HG03025 (cell line): ENCODE measurements around the gene PAQR5.
"Not testable (repeated sequence)": the region's sequence is repeated elsewhere in the genome, so short reads cannot be mapped to it uniquely, and the experiment has no call there.

Experiments used
- ATAC-seq: cut with Tn5 transposase; IDR thresholded peaks from one replicate; pipeline ENCODE4 v1.9.1; 2021; ENCODE audit warnings: mild to moderate bottlenecking, moderate library complexity; ENCODE audit not compliant: unreplicated experiment, low FRiP score

Gene PAQR5

GRCh38 chr15:69314736-69315135 lies 16.0 kb downstream of the PAQR5 start:
- ATAC-seq, result no peak

GRCh38 chr15:69315402-69316110 lies 16.8 kb downstream of the PAQR5 start:
- no peak for ATAC-seq

- no peak for ATAC-seq
Measured at GRCh38 chr15:69316291-69316690, 17.6 kb downstream of the PAQR5 start.

- ATAC-seq, result no peak
Measured at GRCh38 chr15:69317392-69317841, 18.7 kb downstream of the PAQR5 start.

- no peak for ATAC-seq
Measured at GRCh38 chr15:69318033-69318432, 19.3 kb downstream of the PAQR5 start.

GRCh38 chr15:69319384-69320375 lies 21.0 kb downstream of the PAQR5 start:
- no peak for ATAC-seq

GRCh38 chr15:69320977-69321554 lies 22.4 kb downstream of the PAQR5 start:
- no peak for ATAC-seq

- no peak for ATAC-seq
Measured at GRCh38 chr15:69323893-69324430, 25.2 kb downstream of the PAQR5 start.

- ATAC-seq, result no peak
Measured at GRCh38 chr15:69324565-69324964, 25.9 kb downstream of the PAQR5 start.

- ATAC-seq, result no peak
Measured at GRCh38 chr15:69325456-69325971, 26.8 kb downstream of the PAQR5 start.

- no peak for ATAC-seq
Measured at GRCh38 chr15:69328080-69328479, 29.4 kb downstream of the PAQR5 start.

- no peak for ATAC-seq
Measured at GRCh38 chr15:69328739-69329138, 30.0 kb downstream of the PAQR5 start.

- ATAC-seq, result no peak
Measured at GRCh38 chr15:69337138-69337537, 38.4 kb downstream of the PAQR5 start.

- no peak for ATAC-seq
Measured at GRCh38 chr15:69338535-69339213, 40.0 kb downstream of the PAQR5 start.

GRCh38 chr15:69339214-69339543 lies 40.5 kb downstream of the PAQR5 start:
- ATAC-seq, result not testable (repeated sequence)

GRCh38 chr15:69340243-69340900 lies 41.7 kb downstream of the PAQR5 start:
- no peak for ATAC-seq

- ATAC-seq, result no peak
Measured at GRCh38 chr15:69341356-69341755, 42.6 kb downstream of the PAQR5 start.

- ATAC-seq, result no peak
Measured at GRCh38 chr15:69342460-69343076, 43.9 kb downstream of the PAQR5 start.

GRCh38 chr15:69343133-69343532 lies 44.4 kb downstream of the PAQR5 start:
- no peak for ATAC-seq
